GM12878 (cell line): ENCODE measurements around the gene DDX27. TPM values are rescaled to one million over a fixed set of nuclear protein-coding genes. Genes with fewer than 3 reads are reported as not detected.

Source experiments
- ATAC-seq: fragments of 200-7000 bp; cut with Tn5 transposase; 3 replicates; pipeline ENCODE4 v1.9.1; 2020; ENCODE audit warnings: mild to moderate bottlenecking, moderate library complexity
- BruUV-seq: library from RNA; stranded (reverse); fragments of 400-500 nt; replicated peaks from 2 replicates; lab custom pipeline; 2021; lab: Mats Ljungman, UMichigan
- CTCF ChIA-PET: fragments of 300-600 bp; sonication (Branson Sonifier 250); formaldehyde crosslinking; extraction: SDS; loops from one replicate; lab custom pipeline; 2021; ENCODE audit warnings: inconsistent platforms; lab: Yijun Ruan, JAX
- POLR2A ChIA-PET: fragments of 350-600 bp; formaldehyde crosslinking; extraction: SDS; loops from one replicate; lab custom pipeline; 2021; ENCODE audit warnings: inconsistent platforms; lab: Charles Lee
- RAD21 ChIA-PET: fragments of 300-600 bp; sonication (Branson Sonifier 250); formaldehyde crosslinking; loops from one replicate; lab custom pipeline; 2023; ENCODE audit warnings: antibody characterized with exemption; ENCODE audit not compliant: unreplicated experiment; lab: Charles Lee
- SMC1A ChIA-PET: fragments of 300-600 bp; sonication (Branson Sonifier 250); formaldehyde crosslinking; loops from one replicate; lab custom pipeline; 2023; ENCODE audit not compliant: unreplicated experiment, uncharacterized antibody; lab: Charles Lee
- DNase-seq: peaks from one replicate; pipeline ENCODE4 v3.0.0-alpha.2; 2011; ENCODE audit warnings: low read depth, low spot score
- FAIRE-seq: peaks from 3 replicates; lab custom pipeline; 2011; peaks lifted over from hg19 to GRCh38; lab: Jason Lieb, UNC
- H2AFZ ChIP-seq: 2 replicates; pipeline ENCODE4 v1.6.0; 2011; ENCODE audit warnings: low read depth, low read length, control low read depth; ENCODE audit not compliant: control insufficient read depth
- H3K27ac ChIP-seq: 2 replicates; pipeline ENCODE4 v1.5.1; 2011; ENCODE audit warnings: control low read depth; ENCODE audit not compliant: control insufficient read depth, insufficient read depth
- H3K27me3 ChIP-seq, 2 experiments: replicated peaks in 1 of 2; 2 replicates each; pipeline versions ENCODE4 v1.6.0 to v1.6.1; 2011; ENCODE audit warnings: low read length in 1 of 2; ENCODE audit not compliant: control insufficient read depth in 2 of 2, insufficient read depth in 2 of 2
- H3K36me3 ChIP-seq, 2 experiments: 2 replicates each; pipeline ENCODE4 v1.5.1; 2011; ENCODE audit warnings: low read length in 1 of 2; ENCODE audit not compliant: control insufficient read depth in 2 of 2, insufficient read depth in 2 of 2
- H3K4me1 ChIP-seq: 2 replicates; pipeline ENCODE4 v1.6.1; 2011; ENCODE audit warnings: mild to moderate bottlenecking, low read length, moderate library complexity, mixed read lengths; ENCODE audit not compliant: control insufficient read depth, insufficient read depth
- H3K4me2 ChIP-seq: 2 replicates; pipeline ENCODE4 v1.6.0; 2011; ENCODE audit warnings: control low read depth; ENCODE audit not compliant: control insufficient read depth, insufficient read depth
- H3K4me3 ChIP-seq: fragments of 200-600 bp; sonication (generic); 2 replicates; pipeline ENCODE4 v1.5.1; 2016
- H3K79me2 ChIP-seq: 2 replicates; pipeline ENCODE4 v1.6.0; 2011; ENCODE audit warnings: low read length; ENCODE audit not compliant: control insufficient read depth, insufficient read depth
- H3K9ac ChIP-seq: 2 replicates; pipeline ENCODE4 v1.8.0; 2011; ENCODE audit warnings: low read length, control low read depth, mixed read lengths; ENCODE audit not compliant: control insufficient read depth, insufficient read depth
- H3K9me3 ChIP-seq: replicated peaks from 3 replicates; pipeline ENCODE4 v1.5.1; 2011; ENCODE audit warnings: mild to moderate bottlenecking, low read length; ENCODE audit not compliant: control insufficient read depth, insufficient read depth
- H4K20me1 ChIP-seq: 2 replicates; pipeline ENCODE4 v1.6.0; 2011; ENCODE audit not compliant: control insufficient read depth, insufficient read depth
- FOXM1 ChIP-seq: IDR thresholded peaks from 2 replicates; pipeline ENCODE4 v1.6.1; 2012; ENCODE audit warnings: low read depth, mild to moderate bottlenecking, inconsistent platforms, low read length, moderate library complexity
- LARP7 ChIP-seq: fragments of 450-650 bp; IDR thresholded peaks from 2 replicates; pipeline ENCODE4 v1.6.1; 2017; ENCODE audit warnings: mild to moderate bottlenecking
- NKRF ChIP-seq: fragments of 450-650 bp; conservative IDR thresholded peaks from 2 replicates; pipeline ENCODE4 v1.6.1; 2017; ENCODE audit warnings: mild to moderate bottlenecking, moderate library complexity
- POLR2AphosphoS5 ChIP-seq: IDR thresholded peaks from 2 replicates; pipeline ENCODE4 v1.6.1; 2011; ENCODE audit warnings: mild to moderate bottlenecking, low read length, inconsistent platforms
- TAF1 ChIP-seq: IDR thresholded peaks from 2 replicates; pipeline ENCODE4 v1.6.1; 2011; ENCODE audit warnings: mild to moderate bottlenecking, low read depth, low read length, borderline replicate concordance
- TCF7 ChIP-seq: IDR thresholded peaks from 2 replicates; pipeline ENCODE4 v1.6.1; 2014; ENCODE audit warnings: antibody characterized with exemption, borderline replicate concordance
- WGBS: methylation state at CpG from one replicate; pipeline ENCODE4 v1.1.6; 2016; ENCODE audit warnings: low lambda C conversion rate; ENCODE audit not compliant: insufficient replicate concordance, insufficient coverage; ENCODE audit errors: missing lambda C conversion rate; 5-methylcytosine and 5-hydroxymethylcytosine counted together
- in situ Hi-C: fragments of 300-500 bp; cut with MboI; formaldehyde crosslinking; loops from 9 replicates; pipeline ENCODE4 v1.14.3; 2018; ENCODE audit warnings: mixed read lengths
- intact Hi-C: fragments of 100-400 bp; cut with micrococcal nuclease; formaldehyde crosslinking; loops from one replicate; pipeline ENCODE4 v1.14.2; 2022; ENCODE audit not compliant: unreplicated experiment
- polyA plus RNA-seq, 11 experiments: library from polyadenylated mRNA; depleted of rRNA in 4 of 11; unstranded in 6 of 11; stranded (reverse) in 5 of 11; fragments of >200 nt; fragmentation: Nextera tagmentation in 4 of 11; fragmentation: Illumina TruSeq in 1 of 11; extraction: Ambion mirVana in 4 of 11; extraction: Trizol in 1 of 11; gene quantifications; 1 replicate in 1 of 11; 2 replicates in 10 of 11; pipeline versions ENCODE4 v1.2.1 to v1.2.3, GENCODE V29; 2011 to 2016; ENCODE audit warnings: inconsistent platforms in 2 of 11, missing spikeins in 2 of 11, low read depth in 1 of 11
- total RNA-seq, 4 experiments: library from RNA; depleted of rRNA in 3 of 4; stranded (reverse); fragments of >200 nt in 3 of 4; fragmentation: Illumina TruSeq in 1 of 4; extraction: Trizol in 1 of 4; gene quantifications; 2 replicates each; pipeline versions ENCODE4 v1.2.1 to v1.2.3, GENCODE V29; 2013 to 2021

DDX27 gene
- total and polyA plus RNA-seq, 10 of the 15 experiments (the other 5 are each of a cell fraction or from before 2014, with no cell fraction given) = 19.8 to 78.8 (median 54.9) TPM

GRCh38 chr20:49279677-49280462, 60.7 kb downstream of the DDX27 start:
- Histone ChIP-seq H3K9ac (peak overlapping the region; percentile 98), H2AFZ (no peak overlapping the region), H4K20me1 (peaks cover 14% of the 10 kb centered on the region), H3K27ac (peak overlapping the region; percentile 92), H3K79me2 (peaks cover 93% of the 10 kb centered on the region), H3K36me3 (peaks cover 23 to 42% of the 10 kb centered on the region in 2 experiments), H3K4me2 (peak overlapping the region; percentile 44), H3K9me3 (peaks cover 14% of the 10 kb centered on the region), H3K27me3 (no peaks in the 10 kb centered on the region), H3K4me1 (peaks cover 5% of the 10 kb centered on the region), H3K4me3 (peak overlapping the region; percentile 95)
- in situ Hi-C loops = no loop called here
- ChIA-PET POLR2A (interaction anchor here (0.6 to 1.6 kb wide), 8 partner anchors 11 to 155 kb away, joined by 3 to 8 read pairs (median 5); no protein-coding TSS in a partner anchor), RAD21 (interaction anchor here (0.6 to 1.9 kb wide), 3 partner anchors 33 to 1258 kb away, joined by 3 to 6 read pairs (median 3); partner anchors contain the start of gene DDX27), SMC1A (interaction anchor here (0.8 to 3.2 kb wide), 5 partner anchors 8 to 114 kb away, joined by 3 to 21 read pairs (median 4); partner anchors contain the start of gene DDX27), CTCF (interaction anchor here (0.7 to 3.6 kb wide), 5 partner anchors 32 to 147 kb away, joined by 3 to 14 read pairs (median 3); no protein-coding TSS in a partner anchor)
- FAIRE-seq = peak; percentile 7
- no peak for DNase-seq
- intact Hi-C loops = loop anchor here (2.0 to 10.0 kb wide), 3 partner anchors 61 to 535 kb away; partner anchors contain the start of genes DDX27 and SLC9A8
- 0% methylated on average over 7 of the region's 7 CpGs for WGBS
- no TSS peak for BruUV-seq
- peak; percentile 76 for TF ChIP-seq POLR2AphosphoS5
- TF ChIP-seq TCF7 = no peak
- 0 out of 2 replicates have a peak, but pooled peaks have one; percentile 10 for TF ChIP-seq TAF1
- 0 out of 2 replicates have a peak, but pooled peaks have one; percentile 12 for TF ChIP-seq LARP7
- 0 out of 2 replicates have a peak, but pooled peaks have one; percentile 28 for TF ChIP-seq NKRF
- TF ChIP-seq FOXM1 = 0 out of 2 replicates have a peak, but pooled peaks have one; percentile 3
- no peak for ATAC-seq
